Suppressor macrophage treated with lipopolysaccharide for 1 hour (primary cell): ENCODE results near the gene WNT9B.
A peak's percentile ranks its signal among the peaks of the same experiment; 100 is the strongest.
"Not testable (repeated sequence)": the region's sequence is repeated elsewhere in the genome, so short reads cannot be mapped to it uniquely, and the experiment has no call there.

ENCODE experiments used
- DNase-seq, 3 donors: peaks; one replicate each; pipeline ENCODE4 v3.0.0-alpha.2; 2020 to 2022

Gene WNT9B

DNA sequence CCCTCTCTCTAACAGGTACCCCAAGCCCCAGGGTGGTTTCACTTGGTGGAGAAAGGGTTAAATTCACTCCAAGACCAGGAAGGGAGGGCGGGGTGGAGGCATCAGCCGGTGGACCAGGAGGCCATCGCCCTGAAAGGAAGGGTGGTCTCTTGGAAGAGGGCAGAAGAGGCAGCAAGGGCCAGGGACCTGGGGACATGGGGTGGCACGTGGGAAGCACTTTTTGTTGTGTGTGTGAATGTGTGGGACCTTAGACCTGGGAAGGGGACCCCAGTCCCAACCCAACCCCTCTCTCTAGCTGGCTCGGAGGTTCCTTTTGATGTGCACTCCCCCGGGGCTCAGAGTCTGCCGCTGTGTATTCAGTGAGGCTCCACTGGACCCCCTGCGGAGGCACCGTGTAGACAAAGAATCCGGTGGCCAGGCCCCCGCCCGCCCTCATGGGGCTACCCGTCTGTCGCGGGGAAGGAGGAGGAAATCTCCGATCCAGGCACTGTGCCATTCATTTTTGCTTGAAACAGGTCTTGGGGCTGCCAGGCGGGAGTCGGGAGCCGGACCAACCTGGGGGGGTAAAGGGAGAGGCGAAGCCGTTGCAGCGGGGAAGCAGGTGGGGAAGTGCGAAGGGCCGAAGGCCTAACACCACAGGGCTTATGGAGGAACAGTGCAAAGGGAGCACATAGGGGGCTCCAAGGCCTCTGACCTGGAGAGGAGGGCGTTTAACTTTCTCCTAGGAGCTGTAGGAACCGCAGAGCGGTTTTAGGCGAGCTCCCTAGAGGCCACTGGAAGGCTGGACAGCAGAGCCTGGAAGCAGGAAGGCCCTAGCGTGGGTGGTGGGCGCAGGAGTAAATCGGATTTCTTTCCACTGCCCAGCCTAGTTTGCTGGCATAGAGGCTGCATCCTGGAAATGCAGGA, 29.6 kb upstream of the WNT9B start:
- no peak for DNase-seq

DNA sequence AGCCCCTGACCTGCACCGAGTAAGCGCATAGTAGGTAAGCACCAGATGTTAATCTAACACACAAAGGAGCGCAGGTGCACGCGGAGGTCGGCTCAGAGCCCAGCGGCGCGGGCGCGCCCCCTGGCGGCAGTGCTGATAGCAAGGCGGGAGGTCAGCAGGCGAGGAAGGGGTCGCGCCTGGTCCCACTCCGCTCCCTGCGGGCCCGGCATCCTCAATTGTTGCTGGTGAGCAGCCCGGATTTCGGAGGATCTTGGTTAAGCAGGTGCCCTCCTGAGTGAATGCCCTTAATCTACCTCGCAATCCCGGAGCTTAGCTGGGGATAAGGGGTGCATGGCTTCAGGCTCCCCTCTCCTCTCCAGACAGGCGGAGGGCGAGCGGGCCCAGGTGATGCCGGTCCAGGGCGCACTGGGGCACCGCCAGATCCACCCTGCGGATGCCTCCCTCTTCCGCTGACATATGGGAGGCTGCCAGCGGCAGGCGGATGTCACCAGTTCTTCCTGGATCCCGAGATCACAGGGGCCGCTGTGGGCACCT, 28.9 kb upstream of the WNT9B start:
- DNase-seq, result peak; percentile 33 to 65 (median 41)

DNA sequence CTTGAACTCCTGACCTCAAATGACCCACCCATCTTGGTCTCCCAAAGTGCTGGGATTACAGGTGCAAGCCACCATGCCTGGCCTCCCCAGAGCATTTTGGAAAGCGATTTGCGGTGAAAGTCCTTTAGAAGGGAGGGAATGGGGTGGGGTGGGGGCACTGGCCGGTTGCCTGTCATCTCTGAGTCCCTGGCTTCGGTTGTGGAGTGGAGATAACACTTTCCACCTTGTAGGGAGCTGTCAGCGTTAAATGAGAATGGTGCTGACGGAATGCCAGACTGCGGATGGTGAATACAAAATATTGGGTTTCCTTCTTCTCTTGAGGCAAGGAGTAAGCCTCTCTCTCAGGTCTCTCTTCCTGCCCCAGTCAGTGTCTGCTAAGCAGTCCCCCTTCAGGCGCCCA, 27.7 kb upstream of the WNT9B start:
- DNase-seq, result no peak

DNA sequence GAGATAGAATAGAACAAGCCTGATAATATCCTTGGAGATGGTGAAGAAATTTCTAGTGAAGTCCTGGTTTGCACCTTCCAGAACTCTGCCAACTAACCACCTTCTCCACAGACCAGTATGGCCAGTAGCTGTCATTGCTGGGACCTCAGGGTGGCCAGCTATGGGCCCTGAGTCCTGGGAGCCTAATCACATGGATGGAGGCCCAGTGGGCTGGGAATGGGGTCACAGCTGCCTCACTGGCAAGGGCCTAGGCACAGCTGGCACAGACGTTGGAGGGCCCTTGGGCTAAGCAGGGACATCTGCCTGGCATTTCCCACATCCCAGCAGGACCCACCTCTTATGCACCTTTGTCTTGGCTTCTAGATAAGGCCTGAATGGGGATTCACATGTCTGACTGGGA, 25.3 kb upstream of the WNT9B start:
- DNase-seq, result no peak

DNA sequence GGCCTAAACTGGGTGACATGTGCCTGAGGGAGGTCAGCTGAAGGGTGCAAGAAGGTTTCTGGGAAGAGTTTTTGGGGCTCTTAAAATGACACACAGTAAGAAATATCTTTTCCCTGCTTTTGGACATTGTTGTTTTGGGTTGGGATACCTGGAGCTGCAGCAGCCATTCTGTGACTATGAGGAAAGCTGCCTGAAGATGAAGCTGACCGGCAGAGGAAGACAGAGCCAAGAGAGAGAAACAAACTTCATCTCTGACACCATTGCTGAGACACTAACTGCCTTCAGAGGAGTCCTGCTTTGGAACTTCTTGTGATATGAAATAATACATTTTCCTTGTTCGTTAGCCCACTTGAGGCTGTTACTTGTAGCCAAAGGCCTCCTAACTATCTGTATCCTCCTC, 24.1 kb upstream of the WNT9B start:
- no peak for DNase-seq

DNA sequence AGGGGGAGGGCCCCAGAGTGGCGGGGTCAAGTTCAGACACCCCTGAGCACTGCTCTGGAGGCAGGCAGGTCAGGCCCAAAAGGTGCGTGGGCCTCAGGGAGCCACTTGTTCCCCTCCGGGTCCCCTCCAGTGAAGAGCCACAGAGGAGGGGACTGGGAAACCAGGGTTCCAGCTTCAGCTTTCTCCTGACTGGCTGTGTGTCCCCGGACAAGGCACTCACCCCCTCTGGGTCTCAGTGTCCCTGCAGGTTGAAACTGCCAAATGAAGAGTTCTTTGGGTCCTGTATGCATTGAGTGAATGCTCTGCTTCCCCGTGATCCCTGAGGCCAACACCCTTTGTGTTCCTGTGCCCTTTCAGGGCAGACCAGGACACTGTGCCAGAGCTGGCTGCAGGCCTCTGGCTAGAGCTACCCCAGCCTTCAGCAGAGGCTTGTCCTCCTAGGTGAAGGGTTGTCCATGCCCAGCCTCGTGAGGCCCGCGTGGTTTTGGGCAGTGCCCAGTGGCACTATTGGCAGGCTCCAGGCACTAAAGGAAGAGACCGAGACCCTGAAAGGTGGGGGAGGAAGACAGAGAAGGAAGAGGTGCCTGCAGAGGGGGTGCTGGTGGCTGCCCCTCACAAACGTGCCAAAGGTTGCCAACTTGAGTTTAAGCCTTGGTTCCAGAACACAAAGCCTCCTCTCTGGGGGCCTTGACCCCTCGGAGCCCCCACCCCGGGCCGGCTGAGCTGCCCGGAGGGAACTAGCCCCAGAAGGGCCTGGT, 19.6 kb upstream of the WNT9B start:
- no peak for DNase-seq

DNA sequence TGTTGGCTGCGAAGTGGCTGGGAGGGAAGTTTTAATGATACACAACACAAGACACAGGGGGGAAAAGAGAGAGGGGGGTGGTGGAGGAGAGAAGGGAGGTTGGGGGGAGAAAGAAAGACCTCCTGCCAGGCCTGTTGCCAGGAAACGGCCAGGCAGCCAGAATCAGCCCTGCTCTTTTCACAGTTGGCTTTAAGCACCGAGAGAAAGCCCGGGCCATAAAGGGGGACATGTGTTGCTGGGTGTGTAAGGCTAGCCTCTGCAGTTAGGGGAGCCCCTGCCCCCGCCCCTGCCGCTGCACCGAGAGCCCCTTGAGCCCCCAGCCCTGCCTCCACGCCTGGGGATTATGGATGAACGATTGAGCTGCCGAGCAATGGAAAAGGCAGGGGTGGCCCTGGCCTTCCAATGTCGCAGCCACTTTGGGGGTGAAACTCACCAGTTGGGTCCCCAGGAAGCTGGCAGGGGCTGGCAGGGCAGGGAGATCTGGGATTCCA, 19.0 kb upstream of the WNT9B start:
- no peak for DNase-seq

DNA sequence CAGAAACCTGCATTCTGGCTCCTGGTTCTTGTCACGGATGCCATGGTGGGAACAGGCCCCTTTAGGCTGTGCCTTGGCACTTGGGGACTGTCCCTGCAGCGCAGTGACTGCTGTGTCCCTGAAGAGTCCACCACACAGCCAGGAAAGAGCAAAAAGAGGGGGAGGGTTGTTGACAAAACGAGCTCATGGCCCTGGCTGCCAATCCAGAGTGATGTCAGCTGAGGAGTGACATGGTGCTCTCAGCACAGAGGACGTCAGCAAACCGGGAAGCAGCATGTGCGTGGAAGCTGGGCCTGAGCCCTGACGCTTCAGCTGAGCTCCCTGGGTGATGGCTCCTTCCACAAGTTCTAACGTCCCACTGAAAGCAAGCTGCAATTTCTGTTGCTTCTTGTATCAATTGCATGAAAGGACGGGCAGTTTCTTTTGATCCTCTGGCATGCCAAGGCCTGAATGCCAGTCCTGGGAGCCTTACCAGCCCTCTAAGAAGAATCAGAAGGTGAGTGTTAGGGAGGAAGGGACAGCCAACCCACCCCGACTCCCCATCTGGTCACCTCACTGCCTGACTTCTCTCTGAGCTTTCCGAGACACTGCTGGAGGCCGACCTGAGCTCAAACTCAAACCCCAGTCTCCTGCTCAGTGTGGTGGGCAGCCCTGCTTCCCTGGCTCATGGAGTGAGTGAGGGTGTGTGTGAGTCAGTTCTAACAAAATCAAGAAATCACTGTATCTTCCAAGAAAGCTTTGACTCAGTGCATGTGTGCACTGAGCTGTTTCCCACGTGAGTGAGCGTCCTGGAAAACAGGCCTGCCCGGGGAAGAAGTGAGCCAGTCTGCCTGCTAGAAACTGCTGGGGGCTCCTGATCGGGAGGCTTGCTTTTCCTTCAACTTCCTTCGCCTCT, 18.2 kb upstream of the WNT9B start:
- no peak for DNase-seq

DNA sequence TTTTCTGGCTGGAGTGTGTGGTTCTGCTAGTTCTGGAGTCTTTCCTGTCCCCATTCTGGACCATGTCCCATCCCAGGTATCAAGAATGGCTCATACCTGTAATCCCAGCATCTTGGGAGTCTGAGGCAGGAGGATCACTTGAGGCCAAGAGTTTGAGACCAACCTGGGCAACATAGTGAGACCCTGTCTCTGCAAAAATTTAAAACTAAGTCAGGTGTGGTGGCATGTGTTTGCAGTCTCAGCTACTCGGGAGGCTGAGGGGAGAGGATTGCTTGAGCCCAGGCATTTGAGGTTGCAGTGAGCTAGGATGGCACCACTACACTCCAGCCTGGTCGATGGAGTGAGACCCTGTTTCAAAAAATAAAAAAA, 17.6 kb upstream of the WNT9B start:
- no peak for DNase-seq

DNA sequence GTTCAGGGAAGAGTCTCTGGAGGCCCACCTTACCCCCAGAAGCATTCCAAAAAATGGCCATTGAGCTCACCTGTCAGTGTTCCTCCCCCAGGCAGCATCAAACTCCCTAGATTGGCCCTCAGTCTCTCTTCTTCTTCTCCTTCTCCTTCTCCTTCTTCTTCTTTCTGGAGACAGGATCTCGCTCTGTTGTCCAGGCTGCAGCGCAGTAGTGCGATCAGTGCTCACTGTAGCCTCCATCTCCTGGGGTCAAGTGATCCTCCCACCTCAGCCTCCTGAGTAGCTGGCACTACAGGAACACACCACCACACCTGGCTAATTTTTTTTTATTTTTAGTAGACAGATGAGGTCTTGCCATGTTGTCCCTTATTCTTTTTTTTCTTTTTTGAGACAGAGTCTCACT, 16.5 kb upstream of the WNT9B start:
- no peak for DNase-seq

DNA sequence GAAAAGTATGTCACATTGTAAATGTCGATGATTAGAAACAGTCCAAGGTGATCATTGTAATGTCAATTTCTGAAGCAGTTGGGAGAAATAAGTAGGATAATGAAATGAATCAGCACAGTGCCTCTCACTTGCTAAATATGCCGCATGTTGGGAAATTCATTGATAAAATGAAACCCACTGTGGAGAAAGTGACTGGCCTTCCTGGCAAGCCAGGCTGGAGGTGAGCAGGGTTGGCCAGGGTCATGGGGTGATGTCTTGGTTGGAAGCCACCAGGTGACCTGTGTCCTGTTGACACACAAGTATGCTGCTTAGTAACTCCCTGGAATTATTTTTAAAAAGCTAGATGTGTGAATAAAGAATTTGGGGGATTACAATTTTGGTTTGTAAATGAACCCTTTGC, 14.9 kb upstream of the WNT9B start:
- DNase-seq, result no peak

DNA sequence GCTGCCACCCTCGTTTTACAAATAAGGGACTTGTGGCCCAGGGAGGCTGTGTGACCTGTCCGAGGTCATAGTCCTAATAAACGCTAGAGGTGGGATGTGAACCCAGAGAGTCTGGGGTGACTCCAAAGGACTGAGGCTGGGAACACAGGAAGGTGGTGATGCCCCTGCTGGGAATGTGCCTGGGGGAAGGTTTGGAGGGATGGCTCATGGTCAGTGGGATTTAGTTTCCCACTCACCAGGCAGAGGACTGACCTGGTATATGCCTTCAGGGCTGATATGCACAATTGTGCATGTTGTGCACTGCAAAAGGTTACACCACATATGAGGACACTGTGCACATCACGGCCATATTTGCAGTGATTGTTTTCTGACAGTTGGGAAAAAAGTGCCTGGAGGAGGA, 13.9 kb upstream of the WNT9B start:
- DNase-seq, result no peak

DNA sequence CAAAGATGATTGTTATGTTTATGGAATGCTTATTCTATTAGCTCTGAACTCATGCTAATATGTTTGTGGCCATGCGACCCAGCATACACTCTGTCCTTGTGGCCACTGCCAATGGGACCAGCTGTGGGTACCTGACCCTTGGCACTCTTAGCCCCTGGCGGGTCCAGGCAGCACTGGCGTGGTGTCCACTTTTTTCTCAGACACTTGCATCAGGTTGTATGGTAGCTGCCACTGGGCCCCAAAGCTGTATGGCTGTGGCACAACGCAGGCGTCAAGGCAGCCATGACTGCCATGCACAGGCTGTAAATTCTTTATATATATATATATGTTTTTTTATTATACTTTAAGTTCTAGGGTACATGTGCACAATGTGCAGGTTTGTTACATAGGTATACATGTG, 12.2 kb upstream of the WNT9B start:
- no peak for DNase-seq

DNA sequence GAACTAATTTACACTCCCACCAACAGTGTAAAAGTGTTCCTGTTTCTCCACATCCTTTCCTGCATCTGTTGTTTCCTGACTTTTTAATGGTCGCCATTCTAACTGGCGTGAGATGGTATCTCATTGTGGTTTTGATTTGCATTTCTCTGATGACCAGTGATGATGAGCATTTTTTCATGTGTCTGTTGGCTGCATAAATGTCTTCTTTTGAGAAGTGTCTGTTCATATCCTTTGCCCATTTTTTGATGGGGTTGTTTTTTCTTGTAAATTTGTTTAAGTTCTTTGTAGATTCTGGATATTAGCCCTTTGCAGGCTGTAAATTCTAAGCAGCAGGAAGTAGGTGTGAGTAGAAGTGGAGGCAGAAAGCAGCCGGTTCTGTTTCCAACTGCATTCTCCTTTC, 10.8 kb upstream of the WNT9B start:
- not testable (repeated sequence) for DNase-seq

DNA sequence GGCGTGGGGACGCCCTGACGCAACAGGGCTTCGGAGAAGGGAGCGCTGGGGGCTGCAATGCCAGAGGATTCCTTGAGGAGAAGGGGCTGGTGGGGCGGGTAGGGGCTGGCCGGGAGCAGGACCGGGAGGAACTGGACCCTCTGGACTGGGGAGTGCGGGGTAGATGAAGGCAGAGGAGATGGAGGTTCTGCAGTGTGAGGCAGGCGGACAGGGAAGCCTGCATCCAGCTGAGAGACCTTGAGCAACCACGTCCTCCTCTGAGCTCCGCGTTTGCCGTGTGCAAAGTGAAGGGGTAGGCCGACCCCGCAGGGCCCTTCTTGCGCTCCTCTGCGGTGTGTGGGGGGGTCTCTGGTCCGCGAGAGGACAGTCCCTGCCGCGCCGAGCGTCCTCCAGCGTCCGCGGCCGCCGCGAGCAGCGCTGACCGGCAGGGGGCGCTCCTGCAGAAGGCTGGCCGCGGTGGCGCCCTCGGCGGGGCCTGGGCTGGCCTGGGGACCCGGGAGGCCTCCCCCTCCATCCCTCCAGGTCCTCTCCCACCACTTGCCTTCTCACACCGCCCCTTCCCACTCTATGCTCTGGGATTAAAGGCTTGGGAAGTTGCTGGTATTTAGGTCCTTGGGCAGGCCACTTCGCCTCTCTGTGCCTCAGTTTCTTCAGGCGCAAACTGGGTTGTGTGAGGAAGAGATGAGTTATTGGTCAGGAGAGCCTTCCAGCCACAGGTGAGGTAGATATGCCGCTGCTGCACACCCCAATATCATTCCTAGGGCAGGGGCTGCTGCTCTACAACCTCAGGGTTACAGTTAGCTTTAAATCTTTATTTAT, 9.6 kb upstream of the WNT9B start:
- peak; percentile 23 to 74 (median 46) for DNase-seq

DNA sequence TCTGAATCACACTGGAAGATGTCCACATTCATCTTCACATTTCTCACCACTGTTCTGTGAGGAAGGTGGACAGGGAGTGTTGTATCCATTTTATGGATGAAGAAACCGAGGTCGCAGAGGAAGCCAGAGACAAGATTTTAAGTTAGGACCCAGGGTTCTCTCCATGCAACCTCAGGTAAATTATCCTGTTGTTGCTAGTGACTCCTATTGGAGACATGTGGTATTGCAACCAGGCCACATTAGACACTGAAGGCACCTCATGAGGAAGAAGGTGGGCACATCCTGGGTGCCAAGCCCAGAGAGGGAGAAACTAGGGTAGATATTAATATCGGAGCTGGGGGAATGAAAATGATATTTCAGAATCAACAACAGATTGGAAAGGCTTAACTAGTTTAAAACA, 8.5 kb upstream of the WNT9B start:
- peak in 2 of 3 donors; percentile 20 to 29 for DNase-seq

DNA sequence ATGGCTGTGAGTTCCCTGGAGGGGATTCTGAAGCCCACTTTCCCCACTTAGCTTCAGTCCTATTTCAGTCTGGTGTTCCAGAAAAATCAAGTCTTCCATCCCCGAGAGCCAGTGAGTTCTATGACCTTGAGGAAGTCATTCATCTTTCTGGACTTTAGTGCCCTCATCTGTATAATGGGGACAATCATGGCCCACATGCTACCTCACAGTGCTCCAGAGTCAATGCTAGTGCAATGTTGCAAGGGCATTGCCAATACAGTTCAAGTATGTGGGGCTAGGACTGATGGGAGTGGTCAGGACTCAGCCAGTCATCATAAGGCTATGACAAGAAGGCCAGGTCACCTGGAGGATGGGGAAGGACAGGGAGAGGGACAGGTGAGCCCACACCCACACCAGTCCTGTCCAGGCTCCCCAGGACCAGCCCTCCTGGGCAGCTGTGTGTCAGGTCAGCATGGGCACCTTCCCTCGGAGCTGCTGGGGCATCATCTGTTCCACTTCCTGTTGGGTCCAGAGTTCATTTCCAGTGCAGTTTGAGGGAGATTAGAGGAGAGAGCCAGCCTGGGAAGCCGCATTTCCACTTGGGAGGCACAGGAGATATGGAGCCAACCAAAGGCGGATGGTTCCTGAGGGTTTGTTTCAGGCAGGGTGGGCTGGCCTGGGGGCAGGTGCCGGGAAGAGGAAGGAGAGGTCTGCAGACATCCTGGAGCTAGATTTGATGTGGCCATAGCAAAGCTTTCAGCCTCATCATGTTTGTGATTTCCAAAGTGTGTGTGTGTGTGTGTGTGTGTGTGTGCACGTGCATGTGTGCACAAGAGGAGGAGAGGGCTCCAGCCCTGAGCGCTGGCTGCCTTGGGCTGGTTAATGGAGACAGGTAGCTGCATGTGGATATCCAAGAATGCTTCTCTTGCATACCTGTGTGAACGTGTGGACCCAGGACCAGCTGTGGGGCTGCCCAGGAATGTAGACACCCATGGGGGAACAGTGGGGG, 3.9 kb upstream of the WNT9B start:
- DNase-seq, result no peak

DNA sequence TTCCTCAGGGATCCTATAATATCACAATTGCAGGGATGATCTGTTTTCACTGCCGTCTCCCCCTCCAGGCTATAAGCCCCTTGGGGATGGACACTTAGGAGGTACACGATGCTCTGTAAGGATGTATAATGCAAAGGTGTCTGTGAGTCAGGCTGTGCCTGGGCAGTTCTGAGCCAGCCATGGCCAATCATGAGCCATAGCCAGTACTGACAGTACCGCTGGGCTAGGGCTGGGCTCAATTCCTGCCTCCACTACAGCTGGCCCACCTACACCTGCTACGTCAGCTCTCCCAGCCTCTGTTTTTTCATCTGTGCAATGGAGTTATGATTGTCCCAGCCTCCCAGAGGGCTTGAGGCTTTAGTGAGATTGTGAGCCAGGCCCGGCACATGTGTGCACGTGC, 2.8 kb upstream of the WNT9B start:
- DNase-seq, result no peak

DNA sequence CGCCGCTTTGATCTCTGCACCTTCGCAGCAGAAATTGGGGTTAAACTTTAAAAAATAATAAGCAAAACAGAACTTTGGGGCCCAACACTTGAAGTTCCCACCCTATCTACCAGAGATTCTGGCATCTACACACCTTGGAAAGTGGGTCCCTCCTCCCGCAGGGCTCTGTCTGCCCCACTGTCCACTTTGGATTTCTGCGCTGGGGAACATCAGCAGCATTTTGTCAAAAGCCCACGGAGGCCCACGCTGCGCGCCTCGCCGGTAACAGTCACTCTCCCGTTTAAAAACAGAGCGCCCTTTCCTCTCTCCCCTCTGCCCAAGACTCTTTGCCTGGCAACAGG, 725 bp upstream of the WNT9B start:
- DNase-seq, result no peak

DNA sequence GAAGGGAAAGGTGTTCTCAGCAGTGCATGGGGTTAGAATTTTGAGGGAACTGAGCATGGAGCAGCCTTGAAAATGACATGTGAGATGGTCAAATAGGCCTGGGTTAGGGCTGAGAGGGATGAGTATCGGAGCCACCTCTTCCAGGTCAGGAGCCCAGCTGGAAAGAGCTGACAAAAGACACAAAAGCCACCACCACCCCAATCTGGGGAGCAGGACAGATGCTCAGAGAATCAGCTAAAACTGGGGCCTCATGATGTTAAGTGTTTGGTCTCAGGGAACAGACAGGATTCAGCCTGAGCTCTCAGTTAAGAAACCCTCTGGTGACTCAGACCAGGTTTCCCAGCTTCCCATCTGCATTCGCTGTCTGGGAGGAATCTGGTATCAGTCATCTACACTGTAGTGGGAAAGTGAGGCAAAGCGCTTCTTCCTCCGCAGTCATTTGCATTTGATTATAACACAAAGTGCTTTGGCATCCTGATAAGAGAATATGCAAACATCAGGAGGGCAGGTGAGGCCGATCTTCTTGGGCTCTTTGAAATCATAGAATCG, 2.6 kb downstream of the WNT9B start:
- DNase-seq, result no peak
